Measurements from ENCODE around the gene B3GAT3. TPM values are rescaled to one million over a fixed set of nuclear protein-coding genes. Genes with fewer than 3 reads are reported as not detected.

Gene B3GAT3
- total and polyA plus RNA-seq, 2 of the 8 experiments (the other 6 are each of a cell fraction or from before 2014, with no cell fraction given) = 28.0 to 39.0 TPM

DNA sequence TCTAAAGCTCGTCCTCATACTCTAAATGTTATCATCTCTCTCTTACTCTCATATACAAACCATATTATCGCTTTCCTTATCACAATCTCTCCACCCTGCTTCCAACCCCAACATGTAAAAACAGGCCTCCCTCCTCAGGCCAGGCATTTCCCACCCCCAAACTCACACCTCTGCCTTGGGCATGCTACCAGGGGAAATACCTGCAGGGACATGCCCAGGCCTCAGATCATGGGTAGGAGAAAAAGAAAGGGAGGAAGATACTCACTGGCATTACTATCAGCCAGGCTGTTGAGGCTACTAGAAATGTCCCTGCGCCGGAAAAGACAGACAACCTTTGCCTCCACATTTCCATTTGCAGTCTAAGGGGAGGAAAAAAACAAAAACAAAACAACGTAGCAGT lies 21.9 kb downstream of the B3GAT3 start:
- H3K27me3 ChIP-seq (replicated peaks in 1 of 4; ENCODE audit: control insufficient read depth in 3 of 4, extremely low read depth in 1 of 4, insufficient read depth in 3 of 4, low read length in 3 of 4) = peaks cover 0 to 13% (median 11%) of the 10 kb centered on the region in 4 experiments; a peak in 6 of 7 replicates
- peaks cover 0 to 28% of the 10 kb centered on the region in 2 experiments; a peak in 2 of 4 replicates for H3K79me2 ChIP-seq (ENCODE audit: control insufficient read depth in 1 of 2, insufficient read depth in 2 of 2, low read length in 2 of 2)
- peaks cover 4 to 11% of the 10 kb centered on the region in 2 experiments for H4K20me1 ChIP-seq (replicated peaks in 1 of 2; ENCODE audit: control insufficient read depth in 1 of 2, insufficient read depth in 2 of 2, low read length in 2 of 2)
- H3K56ac ChIP-seq (replicated peaks; ENCODE audit: insufficient read length, low read depth, low read length) = no peak overlapping the region
- peak overlapping the region; percentile 72 to 95 for H3K4me2 ChIP-seq (ENCODE audit: insufficient read depth in 1 of 2, low read depth in 2 of 2, low read length in 2 of 2)
- peaks cover 17% of the 10 kb centered on the region; the same call in 1 of the 2 replicates for H3K23me2 ChIP-seq (ENCODE audit: low read depth, low read length)
- H2BK15ac ChIP-seq (ENCODE audit: low read length) = no peak overlapping the region
- H3K9ac ChIP-seq (replicated peaks in 1 of 4; ENCODE audit: extremely low read depth in 1 of 4, low read depth in 3 of 4, low read length in 3 of 4) = 0 out of 7 replicates have a peak overlapping the region, but pooled peaks of 1 of the 4 experiments have one; percentile 0
- DNase-seq (ENCODE audit: low read depth in 1 of 2, low spot score in 2 of 2) (no peak), FAIRE-seq (no peak)
- H3K4me3 ChIP-seq (ENCODE audit: extremely low read depth in 1 of 4, insufficient read depth in 2 of 4, low read depth in 3 of 4, low read length in 4 of 4) = peak overlapping the region; percentile 74 to 86 (median 84); a peak in 6 of 8 replicates
- no peak overlapping the region for H2BK120ac ChIP-seq (replicated peaks; ENCODE audit: low read depth, low read length)
- no peak overlapping the region for H3K23ac ChIP-seq (ENCODE audit: insufficient read length)
- no peak overlapping the region for H4K5ac ChIP-seq (ENCODE audit: insufficient read length, low read depth, low read length)
- no peak overlapping the region for H2BK20ac ChIP-seq (ENCODE audit: low read length)
- H3K14ac ChIP-seq (ENCODE audit: insufficient read length) = no peak overlapping the region
- H3K36me3 ChIP-seq (ENCODE audit: control insufficient read depth in 2 of 4, insufficient read depth in 4 of 4, low read length in 3 of 4) = peaks cover 33 to 37% (median 35%) of the 10 kb centered on the region in 4 experiments
- H4K8ac ChIP-seq (ENCODE audit: extremely low read depth, insufficient read depth, low read length) = no peak overlapping the region
- no peak overlapping the region for H3K4ac ChIP-seq (replicated peaks; ENCODE audit: insufficient read length, low read depth, low read length)
- no peak overlapping the region for H2AFZ ChIP-seq (ENCODE audit: low read length)
- no peak overlapping the region for H2AK5ac ChIP-seq (ENCODE audit: low read depth, low read length)
- WGBS, 2 experiments (ENCODE audit: extremely low coverage in 1 of 2, insufficient coverage in 1 of 2, insufficient read length in 1 of 2, insufficient replicate concordance in 2 of 2, low coverage in 1 of 2, low lambda C conversion rate in 2 of 2, missing lambda C conversion rate in 1 of 2) = 72 to 100% methylated on average over 2 to 5 of the region's 5 CpGs
- peaks cover 7 to 31% (median 16%) of the 10 kb centered on the region in 4 experiments for H3K4me1 ChIP-seq (replicated peaks in 1 of 4; ENCODE audit: control insufficient read depth in 3 of 4, insufficient read depth in 4 of 4, low read length in 3 of 4)
- no peak for TF ChIP-seq SIRT6 (IDR thresholded peaks at IDR 0.05; ENCODE audit: low read length)
- no peak for TF ChIP-seq HDAC6 (IDR thresholded peaks at IDR 0.05; ENCODE audit: low read depth, low read length)
- no peak for TF ChIP-seq TAF1 (IDR thresholded peaks at IDR 0.05; ENCODE audit: low read depth, low read length)
- no peak for TF ChIP-seq POLR2A (IDR thresholded peaks at IDR 0.05; ENCODE audit: control extremely low read depth in 1 of 2, low read depth in 2 of 2, low read length in 2 of 2)
- TF ChIP-seq KDM1A (IDR thresholded peaks at IDR 0.05; ENCODE audit: borderline replicate concordance, low read length) = no peak
- TF ChIP-seq SUZ12 (IDR thresholded peaks at IDR 0.05; ENCODE audit: low read length) = no peak
- no peak for TF ChIP-seq SP2 (IDR thresholded peaks at IDR 0.05; ENCODE audit: low read length)
- H2BK12ac ChIP-seq (ENCODE audit: low read depth, low read length) = no peak overlapping the region
- H3K9me3 ChIP-seq (ENCODE audit: insufficient read depth in 2 of 2, low read depth in 1 of 2, low read length in 1 of 2) = no peaks in the 10 kb centered on the region
- no peak overlapping the region for H2BK5ac ChIP-seq (ENCODE audit: low read depth, low read length)
- ChIA-PET CTCF (ENCODE audit: partially characterized antibody) (interaction anchor here (0.6 to 2.2 kb wide), 6 partner anchors 8 to 205 kb away, joined by 3 to 24 read pairs (median 3); partner anchors contain the start of gene TUT1), POLR2A (ENCODE audit: partially characterized antibody) (interaction anchor here (0.8 to 12.3 kb wide), 21 partner anchors 8 to 282 kb away, joined by 3 to 235 read pairs (median 4); partner anchors contain the start of genes B3GAT3, C11orf98, CSKMT and EEF1G)
- no peak overlapping the region for H3K18ac ChIP-seq (ENCODE audit: extremely low read depth, low read length)
- no peak overlapping the region for H4K91ac ChIP-seq (replicated peaks; ENCODE audit: insufficient read length, low read length)
- no peaks in the 10 kb centered on the region; the same call in 1 of the 2 replicates for H3K79me1 ChIP-seq (ENCODE audit: low read depth, low read length)
- no peak overlapping the region for H3K27ac ChIP-seq (ENCODE audit: low read depth, low read length)

Data from H1 (cell line).